ENCODE results near the gene LRP2BP. TPM values are rescaled to one million over a fixed set of nuclear protein-coding genes. Genes with fewer than 3 reads are reported as not detected.

Gene LRP2BP
- total RNA-seq, 2 donors from 2014 or later: 0.79 to 1.3 TPM

GRCh38 chr4:185374573-185374972 lies 21.2 kb downstream of the LRP2BP start:
- H3K4me1 ChIP-seq: no peaks in the 10 kb centered on the region
- no peaks in the 10 kb centered on the region for H3K27me3 ChIP-seq
- H3K4me3 ChIP-seq: no peak overlapping the region
- H3K27ac ChIP-seq: no peak overlapping the region
- DNase-seq (ENCODE audit: low spot score): no peak
- no peaks in the 10 kb centered on the region for H3K9me3 ChIP-seq
- H3K36me3 ChIP-seq: peaks cover 18% of the 10 kb centered on the region
- TF ChIP-seq CTCF (IDR thresholded peaks at IDR 0.05): no peak

GRCh38 chr4:185374027-185374426 lies 21.7 kb downstream of the LRP2BP start:
- H3K27me3 ChIP-seq: no peaks in the 10 kb centered on the region
- no peak for DNase-seq (ENCODE audit: low spot score)
- no peaks in the 10 kb centered on the region for H3K4me1 ChIP-seq
- no peak for TF ChIP-seq CTCF (IDR thresholded peaks at IDR 0.05)
- no peak overlapping the region for H3K4me3 ChIP-seq
- H3K27ac ChIP-seq: no peak overlapping the region
- H3K9me3 ChIP-seq: no peaks in the 10 kb centered on the region
- H3K36me3 ChIP-seq: peaks cover 18% of the 10 kb centered on the region

GRCh38 chr4:185371702-185372101 lies 24.0 kb downstream of the LRP2BP start:
- no peaks in the 10 kb centered on the region for H3K4me1 ChIP-seq
- H3K9me3 ChIP-seq: no peaks in the 10 kb centered on the region
- peaks cover 18% of the 10 kb centered on the region for H3K36me3 ChIP-seq
- H3K4me3 ChIP-seq: no peak overlapping the region
- no peaks in the 10 kb centered on the region for H3K27me3 ChIP-seq
- no peak overlapping the region for H3K27ac ChIP-seq
- no peak for TF ChIP-seq CTCF (IDR thresholded peaks at IDR 0.05)
- DNase-seq (ENCODE audit: low spot score): no peak

GRCh38 chr4:185370268-185370949 lies 25.3 kb downstream of the LRP2BP start:
- Histone ChIP-seq H3K36me3 (peaks cover 18% of the 10 kb centered on the region), H3K27me3 (no peaks in the 10 kb centered on the region)

GRCh38 chr4:185369731-185370130 lies 26.0 kb downstream of the LRP2BP start:
- H3K27me3 ChIP-seq: no peaks in the 10 kb centered on the region
- H3K27ac ChIP-seq: no peak overlapping the region
- no peak for DNase-seq (ENCODE audit: low spot score)
- peaks cover 18% of the 10 kb centered on the region for H3K36me3 ChIP-seq
- TF ChIP-seq CTCF (IDR thresholded peaks at IDR 0.05): no peak
- H3K4me3 ChIP-seq: no peak overlapping the region
- H3K9me3 ChIP-seq: no peaks in the 10 kb centered on the region
- H3K4me1 ChIP-seq: no peaks in the 10 kb centered on the region

More at GRCh38 chr4:185370268-185370949, 25.3 kb downstream of the LRP2BP start:
- DNase-seq (ENCODE audit: low spot score): no peak
- no peak overlapping the region for H3K4me3 ChIP-seq
- no peak overlapping the region for H3K27ac ChIP-seq
- no peaks in the 10 kb centered on the region for H3K4me1 ChIP-seq
- H3K9me3 ChIP-seq: no peaks in the 10 kb centered on the region
- TF ChIP-seq CTCF (IDR thresholded peaks at IDR 0.05): no peak

GRCh38 chr4:185364886-185365285 lies 30.8 kb downstream of the LRP2BP start:
- no peaks in the 10 kb centered on the region for H3K4me1 ChIP-seq
- no peak for TF ChIP-seq CTCF (IDR thresholded peaks at IDR 0.05)
- DNase-seq (ENCODE audit: low spot score): no peak
- no peak overlapping the region for H3K27ac ChIP-seq
- H3K36me3 ChIP-seq: peaks cover 6% of the 10 kb centered on the region
- no peaks in the 10 kb centered on the region for H3K27me3 ChIP-seq
- no peak overlapping the region for H3K4me3 ChIP-seq
- H3K9me3 ChIP-seq: no peaks in the 10 kb centered on the region

All from right atrium auricular region (tissue), 2 donors.